ENCODE results near the gene GAGE10. TPM values are rescaled to one million over a fixed set of nuclear protein-coding genes. Genes with fewer than 3 reads are reported as not detected.
"Not testable (repeated sequence)": the region's sequence is repeated elsewhere in the genome, so short reads cannot be mapped to it uniquely, and the experiment has no call there.

GAGE10 gene
- total RNA-seq, 1 donor from 2014 or later = not detected

- H3K27me3 ChIP-seq (ENCODE audit: control insufficient read depth, insufficient read depth, low read length); H3K36me3 ChIP-seq (ENCODE audit: control insufficient read depth, insufficient read depth, low read length); H3K4me3 ChIP-seq (ENCODE audit: low read depth, low read length); DNase-seq (ENCODE audit: low read depth): not testable (repeated sequence)
Observed at GRCh38 chrX:49331282-49331681, 27.8 kb downstream of the GAGE10 start, which contains the start of gene GAGE13. Gene GAGE13 (plus strand): TSS chrX:49331582. CDS start chrX:49332738, 1,156 bp downstream.

DNA sequence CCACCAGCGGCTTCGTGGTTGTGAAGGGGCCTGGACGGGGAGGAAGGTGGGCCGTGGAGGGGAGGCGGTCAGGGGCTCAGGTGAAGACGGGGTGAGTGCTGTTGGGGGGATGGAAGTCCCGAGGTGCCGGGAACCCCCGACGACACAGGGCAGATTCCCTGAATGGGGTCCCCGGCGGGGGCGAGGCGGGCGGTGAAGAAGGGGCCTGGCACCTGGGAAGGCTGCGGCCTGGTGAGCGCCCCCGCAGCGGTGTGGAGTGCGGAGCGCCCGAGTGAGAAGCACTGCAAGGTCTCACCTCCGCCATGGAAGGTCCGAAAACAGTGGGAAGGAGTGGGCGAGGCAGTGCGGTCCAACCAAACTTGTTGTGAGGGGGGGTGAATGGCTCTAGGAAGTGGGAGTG is 28.4 kb downstream of the GAGE10 start:
- not testable (repeated sequence) for H3K36me3 ChIP-seq (ENCODE audit: control insufficient read depth, insufficient read depth, low read length); H3K4me3 ChIP-seq (ENCODE audit: low read depth, low read length); H3K27me3 ChIP-seq (ENCODE audit: control insufficient read depth, insufficient read depth, low read length); DNase-seq (ENCODE audit: low read depth)

GRCh38 chrX:49341449-49341848 is 38.0 kb downstream of the GAGE10 start:
- H3K4me3 ChIP-seq (ENCODE audit: low read depth, low read length); DNase-seq (ENCODE audit: low read depth); H3K36me3 ChIP-seq (ENCODE audit: control insufficient read depth, insufficient read depth, low read length); H3K27me3 ChIP-seq (ENCODE audit: control insufficient read depth, insufficient read depth, low read length): not testable (repeated sequence)

GRCh38 chrX:49344496-49345175 is 41.2 kb downstream of the GAGE10 start:
- not testable (repeated sequence) for H3K4me3 ChIP-seq (ENCODE audit: low read depth, low read length); DNase-seq (ENCODE audit: low read depth); H3K27me3 ChIP-seq (ENCODE audit: control insufficient read depth, insufficient read depth, low read length); H3K36me3 ChIP-seq (ENCODE audit: control insufficient read depth, insufficient read depth, low read length)

GRCh38 chrX:49345402-49345801 is 42.0 kb downstream of the GAGE10 start:
- not testable (repeated sequence) for H3K36me3 ChIP-seq (ENCODE audit: control insufficient read depth, insufficient read depth, low read length); DNase-seq (ENCODE audit: low read depth); H3K27me3 ChIP-seq (ENCODE audit: control insufficient read depth, insufficient read depth, low read length); H3K4me3 ChIP-seq (ENCODE audit: low read depth, low read length)

DNA sequence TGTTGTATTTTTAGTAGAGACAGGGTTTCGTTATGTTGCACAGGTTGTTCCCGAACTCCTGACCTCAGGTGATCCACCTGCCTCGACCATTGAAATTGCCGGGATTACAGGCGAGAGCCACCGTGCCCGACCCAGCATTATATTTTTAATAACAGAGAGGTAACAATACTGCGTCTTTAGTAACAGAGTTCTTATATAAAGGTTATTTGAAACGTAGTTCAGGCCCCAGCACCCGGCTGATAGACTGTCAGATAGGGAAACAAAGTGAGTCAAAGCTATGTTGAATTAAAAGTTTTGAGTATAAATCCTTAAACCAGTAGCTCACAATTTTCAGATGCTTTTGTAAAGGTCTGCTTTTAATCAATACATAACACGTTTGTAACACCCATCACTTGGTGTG is 42.7 kb downstream of the GAGE10 start:
- not testable (repeated sequence) for H3K4me3 ChIP-seq (ENCODE audit: low read depth, low read length); H3K27me3 ChIP-seq (ENCODE audit: control insufficient read depth, insufficient read depth, low read length); H3K36me3 ChIP-seq (ENCODE audit: control insufficient read depth, insufficient read depth, low read length); DNase-seq (ENCODE audit: low read depth)

Other genes with a start within 250 kb of the GAGE10 start
- gene CCDC120, start 244.6 kb upstream of the GAGE10 start, total RNA-seq = 5.5 and 6.4 TPM in 2 replicates
- gene PRAF2, start 229.6 kb upstream of the GAGE10 start, total RNA-seq = 16.8 and 18.1 TPM in 2 replicates
- gene WDR45, start 223.8 kb upstream of the GAGE10 start, total RNA-seq = 115 and 117 TPM in 2 replicates
- 26.4 and 35.0 TPM in 2 replicates for gene GPKOW, start 179.9 kb upstream of the GAGE10 start, total RNA-seq
- gene MAGIX, start 140.9 kb upstream of the GAGE10 start, total RNA-seq = 2.9 and 5.1 TPM in 2 replicates
- 82.6 and 118 TPM in 2 replicates for gene PLP2, start 131.7 kb upstream of the GAGE10 start, total RNA-seq
- 12.7 and 17.7 TPM in 2 replicates for gene PRICKLE3, start 117.3 kb upstream of the GAGE10 start, total RNA-seq
- gene SYP, start 103.5 kb upstream of the GAGE10 start, total RNA-seq = 0.27 and 1.0 TPM in 2 replicates
- not detected in 2 replicates for gene CACNA1F, start 70.3 kb upstream of the GAGE10 start, total RNA-seq
- gene CCDC22, start 68.2 kb upstream of the GAGE10 start, total RNA-seq = 30.8 and 32.5 TPM in 2 replicates
- 0.41 and 0.71 TPM in 2 replicates for gene FOXP3, start 38.9 kb upstream of the GAGE10 start, total RNA-seq
- 4.3 and 6.5 TPM in 2 replicates for gene PPP1R3F, start 33.9 kb upstream of the GAGE10 start, total RNA-seq
- gene GAGE12J, start 18.4 kb downstream of the GAGE10 start, total RNA-seq = not detected in 2 replicates
- gene GAGE13, start 27.9 kb downstream of the GAGE10 start, total RNA-seq = not detected in 2 replicates
- not detected in 2 replicates for gene GAGE12C, start 228.5 kb downstream of the GAGE10 start, total RNA-seq
- gene GAGE12D, start 238.1 kb downstream of the GAGE10 start, total RNA-seq = not detected in 2 replicates
- not detected in 2 replicates for gene GAGE12E, start 247.6 kb downstream of the GAGE10 start, total RNA-seq